Smooth muscle cell (in vitro differentiated cells): ENCODE results near the gene KCNE2. TPM values are rescaled to one million over a fixed set of nuclear protein-coding genes. Genes with fewer than 3 reads are reported as not detected.

Source experiments
- DNase-seq: peaks from one replicate; lab custom pipeline; 2025; ENCODE audit not compliant: unreplicated experiment; lab: John Stamatoyannopoulos, UW
- H2AFZ ChIP-seq: fragments of 200-600 bp; sonication (generic); 2 replicates; pipeline ENCODE4 v1.6.0; 2016; ENCODE audit warnings: antibody characterized with exemption, low read depth, mild to moderate bottlenecking
- H3F3A ChIP-seq: fragments of 200-600 bp; sonication (generic); 2 replicates; pipeline ENCODE4 v1.6.0; 2017; ENCODE audit warnings: antibody characterized with exemption, low read depth
- H3K27ac ChIP-seq: fragments of 200-600 bp; sonication (generic); 2 replicates; pipeline ENCODE4 v1.5.1; 2016; ENCODE audit warnings: low read depth, mild to moderate bottlenecking
- H3K27me3 ChIP-seq: fragments of 200-600 bp; sonication (generic); 2 replicates; pipeline ENCODE4 v1.6.1; 2016; ENCODE audit warnings: low read depth, mild to moderate bottlenecking
- H3K36me3 ChIP-seq: fragments of 200-600 bp; sonication (generic); 2 replicates; pipeline ENCODE4 v1.5.1; 2016; ENCODE audit warnings: low read depth
- H3K4me1 ChIP-seq: fragments of 200-600 bp; sonication (generic); 2 replicates; pipeline ENCODE4 v1.5.1; 2016; ENCODE audit warnings: low read depth
- H3K4me2 ChIP-seq: fragments of 200-600 bp; sonication (generic); 2 replicates; pipeline ENCODE4 v1.6.0; 2016; ENCODE audit warnings: mild to moderate bottlenecking
- H3K4me3 ChIP-seq: fragments of 200-600 bp; sonication (generic); 2 replicates; pipeline ENCODE4 v1.5.1; 2016; ENCODE audit warnings: mild to moderate bottlenecking
- H3K79me2 ChIP-seq: fragments of 200-600 bp; sonication (generic); 2 replicates; pipeline ENCODE4 v1.6.0; 2016; ENCODE audit warnings: low read depth, mild to moderate bottlenecking
- H3K9ac ChIP-seq: fragments of 200-600 bp; sonication (generic); 2 replicates; pipeline ENCODE4 v1.6.0; 2016; ENCODE audit warnings: low read depth
- H3K9me3 ChIP-seq: fragments of 200-600 bp; sonication (generic); replicated peaks from 2 replicates; pipeline ENCODE4 v1.5.1; 2016; ENCODE audit warnings: low read depth
- H4K20me1 ChIP-seq: fragments of 200-600 bp; sonication (generic); 2 replicates; pipeline ENCODE4 v1.6.0; 2016; ENCODE audit warnings: low read depth
- CTCF ChIP-seq: fragments of 200-600 bp; sonication (generic); IDR thresholded peaks from 2 replicates; pipeline ENCODE4 v1.5.1; 2017; ENCODE audit warnings: borderline replicate concordance, mild to moderate bottlenecking, antibody characterized with exemption; ENCODE audit not compliant: insufficient read depth, poor library complexity, severe bottlenecking
- WGBS: methylation state at CpG from one replicate; pipeline ENCODE4 v1.1.7; 2016; ENCODE audit warnings: low lambda C conversion rate; 5-methylcytosine and 5-hydroxymethylcytosine counted together
- polyA plus RNA-seq: library from polyadenylated mRNA; unstranded; fragments of >200 nt; fragmentation: Nextera tagmentation; extraction: Ambion mirVana; gene quantifications from 2 replicates; pipeline ENCODE4 v1.2.1, GENCODE V29; 2016
- total RNA-seq: library from RNA; depleted of rRNA; stranded (reverse); fragments of >200 nt; gene quantifications from 2 replicates; pipeline ENCODE4 v1.2.3, GENCODE V29; 2014

The KCNE2 gene
- total and polyA plus RNA-seq, 2 experiments from 2014 or later: 1.1 TPM; not detected in 1

- no peaks in the 10 kb centered on the region for H3K9me3 ChIP-seq
- no peak overlapping the region for H2AFZ ChIP-seq
- no peaks in the 10 kb centered on the region for H4K20me1 ChIP-seq
- H3K36me3 ChIP-seq: no peaks in the 10 kb centered on the region
- H3K4me1 ChIP-seq: no peaks in the 10 kb centered on the region
- DNase-seq: no peak
- 84% methylated on average over 5 of the region's 5 CpGs for WGBS
- no peaks in the 10 kb centered on the region for H3K27me3 ChIP-seq
- TF ChIP-seq CTCF: no peak
- no peak overlapping the region for H3K4me3 ChIP-seq
- H3K4me2 ChIP-seq: no peak overlapping the region
- no peaks in the 10 kb centered on the region for H3F3A ChIP-seq
- no peak overlapping the region for H3K9ac ChIP-seq
- H3K27ac ChIP-seq: no peak overlapping the region
- no peaks in the 10 kb centered on the region for H3K79me2 ChIP-seq
These were observed 19.2 kb upstream of the KCNE2 start for GRCh38 chr21:34344584-34344983.

GRCh38 chr21:34345091-34345871 is 18.5 kb upstream of the KCNE2 start:
- no peak overlapping the region for H3K9ac ChIP-seq
- no peak for TF ChIP-seq CTCF
- H4K20me1 ChIP-seq: no peaks in the 10 kb centered on the region
- no peak overlapping the region for H2AFZ ChIP-seq
- no peaks in the 10 kb centered on the region for H3K4me1 ChIP-seq
- no peak for DNase-seq
- H3K4me2 ChIP-seq: peak overlapping the region; percentile 58
- H3F3A ChIP-seq: no peaks in the 10 kb centered on the region
- H3K79me2 ChIP-seq: no peaks in the 10 kb centered on the region
- no peaks in the 10 kb centered on the region for H3K36me3 ChIP-seq
- H3K4me3 ChIP-seq: no peak overlapping the region
- no peaks in the 10 kb centered on the region for H3K27me3 ChIP-seq
- no peak overlapping the region for H3K27ac ChIP-seq
- no peaks in the 10 kb centered on the region for H3K9me3 ChIP-seq
- WGBS: 75% methylated on average over 15 of the region's 15 CpGs

- no peaks in the 10 kb centered on the region for H3K36me3 ChIP-seq
- H3K4me1 ChIP-seq: no peaks in the 10 kb centered on the region
- 64% methylated on average over 10 of the region's 10 CpGs for WGBS
- no peaks in the 10 kb centered on the region for H3K27me3 ChIP-seq
- H3K9me3 ChIP-seq: no peaks in the 10 kb centered on the region
- no peaks in the 10 kb centered on the region for H3F3A ChIP-seq
- H4K20me1 ChIP-seq: no peaks in the 10 kb centered on the region
- no peak overlapping the region for H3K9ac ChIP-seq
- peak overlapping the region; percentile 58 for H3K4me2 ChIP-seq
- H3K79me2 ChIP-seq: no peaks in the 10 kb centered on the region
- no peak for DNase-seq
- no peak overlapping the region for H3K4me3 ChIP-seq
- TF ChIP-seq CTCF: no peak
- peak overlapping the region; percentile 19 for H3K27ac ChIP-seq
- no peak overlapping the region for H2AFZ ChIP-seq
These were observed 17.9 kb upstream of the KCNE2 start for GRCh38 chr21:34345892-34346291.

- Histone ChIP-seq H3K79me2 (no peaks in the 10 kb centered on the region), H3F3A (no peaks in the 10 kb centered on the region), H3K4me1 (no peaks in the 10 kb centered on the region), H3K36me3 (no peaks in the 10 kb centered on the region), H3K27ac (no peak overlapping the region), H3K27me3 (no peaks in the 10 kb centered on the region), H3K4me2 (no peak overlapping the region), H4K20me1 (no peaks in the 10 kb centered on the region), H3K4me3 (no peak overlapping the region), H3K9me3 (no peaks in the 10 kb centered on the region), H3K9ac (no peak overlapping the region), H2AFZ (no peak overlapping the region)
- DNase-seq: no peak
- no peak for TF ChIP-seq CTCF
- 82% methylated on average over 5 of the region's 5 CpGs for WGBS
These were observed 14.8 kb upstream of the KCNE2 start for GRCh38 chr21:34348890-34349519.
